GM18517 (cell line): ENCODE results near the gene SERP1.

Source experiments
- ATAC-seq: cut with Tn5 transposase; IDR thresholded peaks from one replicate; pipeline ENCODE4 v1.9.1; 2021; ENCODE audit warnings: mild to moderate bottlenecking, moderate library complexity; ENCODE audit not compliant: unreplicated experiment

SERP1 gene

GRCh38 chr3:150546226-150547044, at the start of gene SERP1, which contains the start of gene EIF2A:
Gene SERP1, minus strand, starts transcription at chr3:150546496. Its CDS starts 361 bp downstream, at chr3:150546135.
Gene EIF2A, plus strand, starts transcription at chr3:150546787. Its CDS starts 16 bp downstream, at chr3:150546803.
- ATAC-seq, result peak; percentile 93

GRCh38 chr3:150594150-150594549, 47.9 kb upstream of the SERP1 start:
- ATAC-seq, result no peak

- no peak for ATAC-seq
Measured at GRCh38 chr3:150589759-150590158, 43.5 kb upstream of the SERP1 start.

GRCh38 chr3:150588027-150588830, 41.9 kb upstream of the SERP1 start:
- ATAC-seq, result no peak

GRCh38 chr3:150583028-150583427, 36.7 kb upstream of the SERP1 start:
- ATAC-seq, result peak; percentile 60

- peak; percentile 72 for ATAC-seq
Measured at GRCh38 chr3:150582620-150583019, 36.3 kb upstream of the SERP1 start.

- ATAC-seq, result no peak
Measured at GRCh38 chr3:150581174-150581573, 34.9 kb upstream of the SERP1 start.

GRCh38 chr3:150577855-150578254, 31.6 kb upstream of the SERP1 start:
- ATAC-seq, result no peak

GRCh38 chr3:150567328-150567727, 21.0 kb upstream of the SERP1 start:
- no peak for ATAC-seq

- no peak for ATAC-seq
Measured at GRCh38 chr3:150564243-150564642, 17.9 kb upstream of the SERP1 start.

- ATAC-seq, result no peak
Measured at GRCh38 chr3:150557725-150558124, 11.4 kb upstream of the SERP1 start.

- no peak for ATAC-seq
Measured at GRCh38 chr3:150556792-150557191, 10.5 kb upstream of the SERP1 start.

GRCh38 chr3:150555859-150556436, 9.7 kb upstream of the SERP1 start:
- no peak for ATAC-seq

- no peak for ATAC-seq
Measured at GRCh38 chr3:150547045-150547741, 897 bp upstream of the SERP1 start.

GRCh38 chr3:150545419-150546225, 674 bp downstream of the SERP1 start:
- ATAC-seq, result no peak

- ATAC-seq, result no peak
Measured at GRCh38 chr3:150544726-150545125, 1.6 kb downstream of the SERP1 start.

GRCh38 chr3:150544041-150544440, 2.3 kb downstream of the SERP1 start:
- no peak for ATAC-seq

- ATAC-seq, result no peak
Measured at GRCh38 chr3:150543531-150543930, 2.8 kb downstream of the SERP1 start.

- ATAC-seq, result no peak
Measured at GRCh38 chr3:150543128-150543527, 3.2 kb downstream of the SERP1 start.

GRCh38 chr3:150540991-150541390, 5.3 kb downstream of the SERP1 start:
- ATAC-seq, result no peak
